HepG2 (cell line): Measurements from ENCODE around the gene GLIS2. TPM values are rescaled to one million over a fixed set of nuclear protein-coding genes. Genes with fewer than 3 reads are reported as not detected.

Source experiments
- ATAC-seq: fragments of 200-7000 bp; cut with Tn5 transposase; 3 replicates; pipeline ENCODE4 v1.9.1; 2020; ENCODE audit warnings: mild to moderate bottlenecking, moderate library complexity
- BruUV-seq: library from RNA; stranded (reverse); fragments of 400-500 nt; replicated peaks from 2 replicates; lab custom pipeline; 2021; lab: Mats Ljungman, UMichigan
- CTCF ChIA-PET: fragments of 300-600 bp; formaldehyde crosslinking; extraction: SDS; loops from one replicate; lab custom pipeline; 2021; ENCODE audit warnings: low total read pairs, inconsistent platforms, low intra/inter-chr PET ratio; lab: Yijun Ruan, JAX
- POLR2A ChIA-PET: fragments of 350-600 bp; sonication (Branson Sonifier 250); formaldehyde crosslinking; loops from one replicate; lab custom pipeline; 2020; ENCODE audit warnings: antibody characterized with exemption, inconsistent platforms; lab: Yijun Ruan, JAX
- DNase-seq: peaks from one replicate; pipeline ENCODE4 v3.0.0-alpha.2; 2015; ENCODE audit warnings: low spot score
- FAIRE-seq: peaks from 3 replicates; lab custom pipeline; 2011; peaks lifted over from hg19 to GRCh38; lab: Jason Lieb, UNC
- H2AFZ ChIP-seq: one replicate; pipeline ENCODE4 v1.6.1; 2011; ENCODE audit warnings: low read length, inconsistent platforms
- H3K27ac ChIP-seq: fragments of 300-600 bp; 3 replicates; pipeline ENCODE4 v1.8.0; 2011; ENCODE audit warnings: mixed run types, mild to moderate bottlenecking, mixed read lengths, low read length, inconsistent platforms; ENCODE audit not compliant: insufficient read depth; ENCODE audit errors: extremely low read length
- H3K27me3 ChIP-seq, 2 experiments: fragments of 200-600 bp in 1 of 2; 2 replicates in 1 of 2; 3 replicates in 1 of 2; pipeline versions ENCODE4 v1.6.0 to v1.8.0; 2011; ENCODE audit warnings: low read length in 2 of 2, mild to moderate bottlenecking in 2 of 2, moderate library complexity in 2 of 2, inconsistent platforms in 1 of 2; ENCODE audit not compliant: insufficient read depth in 2 of 2, control insufficient read depth in 1 of 2
- H3K36me3 ChIP-seq, 2 experiments: fragments of 200-600 bp in 1 of 2; replicated peaks in 1 of 2; 2 replicates in 1 of 2; 3 replicates in 1 of 2; pipeline versions ENCODE4 v1.5.1 to v1.8.0; 2011; ENCODE audit warnings: low read length in 2 of 2, inconsistent platforms in 1 of 2; ENCODE audit not compliant: insufficient read depth in 2 of 2, control insufficient read depth in 1 of 2
- H3K4me1 ChIP-seq: 2 replicates; pipeline ENCODE4 v1.5.1; 2012; ENCODE audit warnings: low read length, inconsistent platforms; ENCODE audit not compliant: insufficient read depth
- H3K4me2 ChIP-seq: 2 replicates; pipeline ENCODE4 v1.6.0; 2011; ENCODE audit warnings: low read depth, low read length, inconsistent platforms
- H3K4me3 ChIP-seq, 3 experiments: fragments of 200-600 bp in 1 of 3; sonication (generic), shearing (Covaris generic) in 1 of 3; replicated peaks in 1 of 3; 2 replicates each; pipeline ENCODE4 v1.5.1; 2011 to 2016; ENCODE audit warnings: low read length in 3 of 3, inconsistent platforms in 2 of 3, low read depth in 2 of 3, mild to moderate bottlenecking in 2 of 3, control low read depth in 1 of 3, mixed read lengths in 1 of 3; ENCODE audit not compliant: insufficient read depth in 1 of 3
- H3K79me2 ChIP-seq: one replicate; pipeline ENCODE4 v1.6.1; 2011; ENCODE audit warnings: low read length, inconsistent platforms; ENCODE audit not compliant: insufficient read depth
- H3K9ac ChIP-seq: 2 replicates; pipeline ENCODE4 v1.6.0; 2011; ENCODE audit warnings: mild to moderate bottlenecking, low read depth, low read length, inconsistent platforms; ENCODE audit not compliant: insufficient read depth
- H3K9me3 ChIP-seq: 2 replicates; pipeline ENCODE4 v1.5.1; 2012; ENCODE audit warnings: mild to moderate bottlenecking, low read length
- H4K20me1 ChIP-seq: 2 replicates; pipeline ENCODE4 v1.6.0; 2011; ENCODE audit warnings: inconsistent platforms, mild to moderate bottlenecking, low read length, moderate library complexity; ENCODE audit not compliant: insufficient read depth
- ASH2L ChIP-seq: fragments of 300-600, 200-600 bp; sonication (generic); IDR thresholded peaks from 2 replicates; pipeline ENCODE4 v1.7.0; 2017; ENCODE audit warnings: low read depth, mild to moderate bottlenecking, moderate library complexity, mixed read lengths, low read length; ENCODE audit not compliant: insufficient read length
- ATM ChIP-seq: fragments of 450-650 bp; IDR thresholded peaks from 2 replicates; pipeline ENCODE4 v1.7.1; 2017; ENCODE audit warnings: mild to moderate bottlenecking, borderline replicate concordance
- CHD4 ChIP-seq: fragments of 200-600 bp; sonication (generic); IDR thresholded peaks from 2 replicates; pipeline ENCODE4 v1.7.0; 2017; ENCODE audit warnings: mild to moderate bottlenecking, low read length, borderline replicate concordance
- EED ChIP-seq: sonication (generic); formaldehyde crosslinking; IDR thresholded peaks from 2 replicates; pipeline ENCODE4 v1.5.0; 2020; ENCODE audit warnings: mild to moderate bottlenecking, missing genetic modification reagents
- HINFP ChIP-seq: sonication (generic); formaldehyde crosslinking; IDR thresholded peaks from 2 replicates; pipeline ENCODE4 v1.4.0; 2020; ENCODE audit warnings: low read depth, mild to moderate bottlenecking, missing genetic modification reagents
- HOXA3 ChIP-seq: sonication (generic); formaldehyde crosslinking; IDR thresholded peaks from 2 replicates; pipeline ENCODE4 v1.5.0; 2020; ENCODE audit warnings: missing genetic modification reagents
- SMAD1 ChIP-seq: sonication (generic); formaldehyde crosslinking; IDR thresholded peaks from 2 replicates; pipeline ENCODE4 v1.4.0; 2020; ENCODE audit warnings: missing genetic modification reagents, low read depth, mild to moderate bottlenecking, borderline replicate concordance
- SSRP1 ChIP-seq: IDR thresholded peaks from 2 replicates; pipeline ENCODE4 v1.6.1; 2016; ENCODE audit warnings: control low read depth
- TOPORS ChIP-seq: sonication (generic); formaldehyde crosslinking; IDR thresholded peaks from 2 replicates; pipeline ENCODE4 v1.8.0; 2023; ENCODE audit warnings: mild to moderate bottlenecking, missing genetic modification reagents
- ZBTB26 ChIP-seq: IDR thresholded peaks from 2 replicates; pipeline ENCODE4 v1.6.1; 2016; ENCODE audit warnings: missing compliant biosample characterization, missing genetic modification reagents, borderline replicate concordance
- ZNF10 ChIP-seq: sonication (generic); formaldehyde crosslinking; IDR thresholded peaks from 2 replicates; pipeline ENCODE4 v1.4.0; 2020; ENCODE audit warnings: mild to moderate bottlenecking, low read depth, missing genetic modification reagents, borderline replicate concordance
- ZNF331 ChIP-seq: sonication (generic); formaldehyde crosslinking; IDR thresholded peaks from 2 replicates; pipeline ENCODE4 v1.4.0; 2020; ENCODE audit warnings: missing genetic modification reagents
- ZNF460 ChIP-seq: sonication (generic); formaldehyde crosslinking; IDR thresholded peaks from 2 replicates; pipeline ENCODE4 v1.5.1; 2020; ENCODE audit warnings: missing genetic modification reagents, mild to moderate bottlenecking, borderline replicate concordance
- ZNF589 ChIP-seq: sonication (generic); formaldehyde crosslinking; conservative IDR thresholded peaks from 2 replicates; pipeline ENCODE4 v1.8.0; 2022; ENCODE audit warnings: mild to moderate bottlenecking, moderate library complexity, missing genetic modification reagents
- ZNF629 ChIP-seq: sonication (generic); formaldehyde crosslinking; conservative IDR thresholded peaks from 2 replicates; pipeline ENCODE4 v1.5.0; 2020; ENCODE audit warnings: missing genetic modification reagents
- ZNF770 ChIP-seq: sonication (generic); formaldehyde crosslinking; IDR thresholded peaks from 2 replicates; pipeline ENCODE4 v1.5.0; 2020; ENCODE audit warnings: mild to moderate bottlenecking, missing genetic modification reagents
- ZNF780A ChIP-seq: sonication (generic); formaldehyde crosslinking; IDR thresholded peaks from 2 replicates; pipeline ENCODE4 v1.8.0; 2022; ENCODE audit warnings: mild to moderate bottlenecking, missing genetic modification reagents, moderate library complexity
- WGBS: methylation state at CpG from one replicate; pipeline ENCODE4 v1.1.6; 2017; ENCODE audit warnings: low lambda C conversion rate; 5-methylcytosine and 5-hydroxymethylcytosine counted together
- in situ Hi-C: cut with HindIII; loops from 2 replicates; pipeline ENCODE4 v1.10.0; 2017; ENCODE audit warnings: low pct_unique_long_range_greater_than_20kb; ENCODE audit not compliant: extremely low pct_ligation_motif_present
- intact Hi-C: fragments of 100-400 bp; cut with micrococcal nuclease; formaldehyde crosslinking; loops from one replicate; pipeline ENCODE4 v1.10.0; 2022; ENCODE audit not compliant: unreplicated experiment
- polyA plus RNA-seq, 8 experiments: library from polyadenylated mRNA; depleted of rRNA in 3 of 8; stranded (reverse) in 7 of 8; unstranded in 1 of 8; fragments of >200 nt; fragmentation: Illumina TruSeq in 4 of 8; extraction: Trizol in 4 of 8; gene quantifications; 2 replicates each; pipeline versions ENCODE4 v1.2.1 to v1.2.3, GENCODE V29; 2011 to 2016; ENCODE audit warnings: low read depth in 4 of 8, missing spikeins in 1 of 8, mixed read lengths in 1 of 8; ENCODE audit not compliant: insufficient read depth in 1 of 8
- total RNA-seq, 5 experiments: library from RNA; depleted of rRNA; stranded (reverse); fragments of >200 nt; fragmentation: Illumina TruSeq; extraction: Trizol; gene quantifications; 2 replicates each; pipeline ENCODE4 v1.2.3, GENCODE V29; 2016; ENCODE audit warnings: low read depth in 1 of 5

The GLIS2 gene
- total and polyA plus RNA-seq, 2 of the 13 experiments (the other 11 are each of a cell fraction or from before 2014, with no cell fraction given) = 0.28 to 0.29 TPM

DNA sequence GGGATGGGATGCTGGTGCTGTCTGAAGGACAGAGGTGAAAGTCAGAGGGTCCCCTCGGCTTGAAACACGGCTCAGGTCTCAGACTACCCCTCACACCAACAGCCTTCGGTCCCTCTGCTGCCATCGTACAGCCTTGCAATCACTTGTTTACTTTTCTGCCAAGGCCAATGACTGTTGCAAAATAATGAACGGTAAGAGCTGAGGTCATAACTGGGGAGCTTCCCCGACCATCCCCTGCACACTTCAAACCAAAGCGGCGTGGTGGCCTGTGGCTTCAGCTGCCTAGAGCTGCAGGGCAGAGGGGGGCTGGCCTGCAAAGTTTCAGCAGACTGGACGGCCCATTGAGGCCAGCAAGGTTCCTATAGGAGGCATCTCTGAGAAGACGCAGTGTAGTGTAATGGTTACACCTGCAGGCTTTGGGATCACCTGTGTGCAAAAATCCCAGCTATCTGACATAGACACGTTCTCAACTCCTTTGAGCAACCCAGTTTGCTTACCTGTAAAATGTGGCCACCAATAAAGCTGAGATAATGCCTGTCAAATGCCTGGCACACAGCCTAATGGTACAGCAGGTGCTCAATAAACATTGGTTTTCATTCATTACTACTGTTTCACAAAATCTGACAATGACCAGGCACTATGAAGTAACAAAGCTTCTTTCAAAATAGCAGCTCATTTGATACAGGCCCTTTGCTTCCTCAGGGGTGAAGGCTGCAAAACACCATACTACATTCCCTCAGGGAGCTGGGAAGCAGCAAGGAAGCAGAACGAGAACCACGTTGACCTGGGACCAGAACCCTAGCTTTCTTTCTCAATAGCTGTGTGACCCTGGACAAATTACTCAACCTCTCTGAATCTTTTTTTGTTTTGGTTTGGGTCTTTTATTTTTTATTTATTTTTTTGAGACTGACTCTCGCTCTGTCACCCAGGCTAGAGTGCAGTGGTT is 30.2 kb downstream of the GLIS2 start (continued):
- TF ChIP-seq ZNF331 (CRISPR knock-in tag) = peak; percentile 84

DNA sequence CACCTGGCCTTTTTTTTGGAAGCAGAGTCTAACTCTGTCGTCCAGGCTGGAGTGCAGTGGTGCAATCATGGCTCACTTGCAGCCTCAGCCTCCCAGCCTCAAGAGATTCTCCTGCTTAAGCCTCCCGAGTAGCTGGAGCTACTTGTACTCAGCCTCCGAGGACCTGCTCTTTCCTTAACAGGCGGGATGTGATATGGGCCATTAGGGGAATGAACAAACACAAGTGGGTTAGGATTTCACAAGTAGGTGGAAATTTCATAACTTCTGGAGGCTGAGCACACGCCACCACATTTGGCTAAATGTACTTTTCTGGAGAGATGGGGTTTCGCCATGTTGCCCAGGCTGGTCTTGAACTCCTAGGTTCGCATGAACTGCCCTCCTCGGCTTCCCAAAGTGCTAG is 31.1 kb downstream of the GLIS2 start:
- BruUV-seq = no TSS peak
- CTCF ChIA-PET = no interaction called here
- peaks cover 2 to 6% of the 10 kb centered on the region in 2 experiments; a peak in 1 of 5 replicates for H3K36me3 ChIP-seq
- no peak overlapping the region for H3K4me3 ChIP-seq
- H3K4me2 ChIP-seq = peak overlapping the region; percentile 90; the same call in 1 of the 2 replicates
- ATAC-seq (no peak), DNase-seq (peak; percentile 37), FAIRE-seq (no peak)
- in situ Hi-C loops = no loop called here
- POLR2A ChIA-PET = interaction anchor here (0.8 to 2.7 kb wide), 6 partner anchors 26 to 75 kb away, joined by 3 to 15 read pairs (median 6); no protein-coding TSS in a partner anchor
- H3K27me3 ChIP-seq = no peaks in the 10 kb centered on the region; a peak in 1 of 5 replicates
- peaks cover 52% of the 10 kb centered on the region for H3K79me2 ChIP-seq
- intact Hi-C loops = no loop called here
- H4K20me1 ChIP-seq = peaks cover 17% of the 10 kb centered on the region
- peak overlapping the region; percentile 88 for H3K27ac ChIP-seq
- H2AFZ ChIP-seq = no peak overlapping the region
- 60% methylated on average over 3 of the region's 8 CpGs for WGBS
- H3K9ac ChIP-seq = no peak overlapping the region; the same call in 1 of the 2 replicates
- peaks cover 64% of the 10 kb centered on the region for H3K4me1 ChIP-seq
- H3K9me3 ChIP-seq = no peaks in the 10 kb centered on the region
- TF ChIP-seq CHD4 = no peak
- no peak for TF ChIP-seq ZNF629 (CRISPR knock-in tag)
- TF ChIP-seq ZBTB26 (CRISPR knock-in tag) = peak; percentile 96
- peak; percentile 71 for TF ChIP-seq ZNF770
- TF ChIP-seq HOXA3 (CRISPR knock-in tag) = 0 out of 2 replicates have a peak, but pooled peaks have one; percentile 15
- no peak for TF ChIP-seq EED
- TF ChIP-seq TOPORS (CRISPR knock-in tag) = no peak
- TF ChIP-seq ZNF589 (CRISPR knock-in tag) = no peak
- no peak for TF ChIP-seq SSRP1 (CRISPR knock-in tag)
- TF ChIP-seq ZNF780A (CRISPR knock-in tag) = no peak
- TF ChIP-seq ZNF10 (CRISPR knock-in tag) = no peak
- TF ChIP-seq ZNF460 = no peak
- no peak for TF ChIP-seq ASH2L
- TF ChIP-seq SMAD1 (CRISPR knock-in tag) = no peak
- no peak for TF ChIP-seq ATM
- TF ChIP-seq HINFP (CRISPR knock-in tag) = 0 out of 2 replicates have a peak, but pooled peaks have one; percentile 33
